ENCODE data around the gene ART3. TPM values are rescaled to one million over a fixed set of nuclear protein-coding genes. Genes with fewer than 3 reads are reported as not detected.
A peak's percentile ranks its signal among the peaks of the same experiment; 100 is the strongest.

ART3 gene
- polyA plus RNA-seq, 2 of the 4 experiments (the other 2 are of a cell fraction), result not detected

DNA sequence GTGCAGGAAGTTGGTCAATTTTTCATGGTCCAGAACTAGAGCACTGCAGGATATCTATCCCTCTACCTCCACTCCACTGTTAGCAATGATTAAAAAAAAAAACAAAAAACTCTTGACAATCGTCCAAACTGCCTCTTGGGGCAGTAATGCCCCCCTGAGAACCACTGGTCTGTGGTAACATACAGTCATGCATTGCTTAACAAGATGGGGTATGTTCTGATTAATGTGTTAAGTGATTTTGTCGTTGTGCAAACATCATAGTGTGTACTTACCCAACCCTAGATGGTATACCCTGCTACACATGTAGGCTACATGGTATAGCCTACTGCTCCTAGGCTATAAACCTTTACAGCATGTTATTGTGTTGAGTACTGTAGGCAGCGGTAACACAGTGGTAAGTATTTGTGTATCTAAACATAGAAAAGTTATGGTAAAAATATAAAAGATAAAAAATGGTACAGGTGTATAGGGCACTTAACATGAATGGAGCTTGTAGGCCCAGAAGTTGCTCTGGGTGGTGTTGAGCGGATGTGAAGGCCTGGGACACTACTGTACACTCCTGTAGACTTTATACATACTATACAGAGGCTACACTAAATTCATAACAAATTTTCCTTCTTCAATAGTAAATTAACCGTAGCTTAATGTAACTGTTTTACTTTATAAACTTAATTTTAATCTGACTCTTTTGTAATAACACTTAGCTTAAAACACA, 34.1 kb downstream of the ART3 start:
- Histone ChIP-seq H3K4me3 (no peak overlapping the region), H3K9me3 (no peaks in the 10 kb centered on the region), H3K4me1 (no peaks in the 10 kb centered on the region), H3K4me2 (no peak overlapping the region), H3K27ac (no peak overlapping the region)
- FAIRE-seq (no peak), ATAC-seq (peak; percentile 66 to 67; a peak in 5 of 6 replicates), DNase-seq (ENCODE audit: low read depth in 1 of 2, low spot score in 1 of 2) (peak in 1 of 2 experiments; percentile 19)
- TF ChIP-seq CTCF (IDR thresholded peaks at IDR 0.05) (no peak), MAZ (IDR thresholded peaks at IDR 0.05; ENCODE audit: borderline replicate concordance, low read depth, low read length) (no peak)
- 42% methylated on average over 5 of the region's 5 CpGs for WGBS (ENCODE audit: missing lambda C conversion rate)
- POLR2A ChIA-PET, result no interaction called here
- CTCF ChIA-PET, result interaction anchor here (0.6 kb wide), 1 partner anchor 519 kb away, joined by 4 read pairs; no protein-coding TSS in a partner anchor

DNA sequence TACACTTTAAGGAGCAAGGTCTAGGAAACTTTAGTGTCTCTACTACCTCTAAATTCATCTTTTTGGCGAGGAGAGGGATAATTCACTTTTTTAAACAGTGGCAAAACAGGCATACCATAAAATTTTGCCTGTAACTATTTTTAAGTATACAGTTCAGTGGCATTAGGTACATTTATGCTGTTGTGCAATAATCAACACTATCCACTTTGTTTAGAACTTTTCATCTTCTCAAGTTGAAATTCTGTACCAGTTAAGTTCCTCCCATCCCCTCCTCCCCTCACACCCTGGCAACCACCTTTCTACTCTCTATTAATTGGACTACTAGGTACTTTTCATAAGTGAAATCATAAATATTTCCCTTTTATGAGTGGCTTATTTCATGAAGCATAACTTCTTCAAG, 42.3 kb downstream of the ART3 start:
- no peak for ATAC-seq
- H3K4me2 ChIP-seq, result no peak overlapping the region
- WGBS (ENCODE audit: missing lambda C conversion rate), result 100% methylated on average over 1 of the region's 1 CpG

GRCh38 chr4:76117536-76117935, 43.0 kb downstream of the ART3 start:
- H3K4me2 ChIP-seq, result no peak overlapping the region
- TF ChIP-seq SREBF2 (IDR thresholded peaks at IDR 0.05) (no peak), HOXA7 (CRISPR knock-in tag; IDR thresholded peaks at IDR 0.05) (no peak), JUNB (IDR thresholded peaks at IDR 0.05) (no peak), ZNF302 (CRISPR knock-in tag; IDR thresholded peaks at IDR 0.05) (no peak), CTCF (IDR thresholded peaks at IDR 0.05) (no peak), RCOR1 (IDR thresholded peaks at IDR 0.05; ENCODE audit: low read depth, low read length) (no peak), MAFK (IDR thresholded peaks at IDR 0.05; ENCODE audit: partially characterized antibody) (no peak), KDM1A (IDR thresholded peaks at IDR 0.05; ENCODE audit: low read depth) (no peak), GATA3 (IDR thresholded peaks at IDR 0.05; ENCODE audit: borderline replicate concordance) (no peak), HDAC2 (IDR thresholded peaks at IDR 0.05) (no peak), CEBPB (IDR thresholded peaks at IDR 0.05) (no peak)
- FAIRE-seq, result no peak
- 96% methylated on average over 5 of the region's 5 CpGs for WGBS (ENCODE audit: missing lambda C conversion rate)
- DNase-seq (ENCODE audit: low read depth in 1 of 2, low spot score in 1 of 2), result no peak
- ChIA-PET POLR2A (no interaction called here), CTCF (no interaction called here)
- no peaks in the 10 kb centered on the region for H3K9me3 ChIP-seq
- H3K27ac ChIP-seq, result no peak overlapping the region
- no peaks in the 10 kb centered on the region for H3K4me1 ChIP-seq
- no peak overlapping the region for H3K4me3 ChIP-seq
- ATAC-seq, result no peak

More for the DNA sequence above, 42.3 kb downstream of the ART3 start:
- H3K9me3 ChIP-seq, result no peaks in the 10 kb centered on the region
- H3K27ac ChIP-seq, result no peak overlapping the region
- no peaks in the 10 kb centered on the region for H3K4me1 ChIP-seq
- H3K4me3 ChIP-seq, result no peak overlapping the region
- ChIA-PET POLR2A (no interaction called here), CTCF (no interaction called here)
- DNase-seq (ENCODE audit: low read depth in 1 of 2, low spot score in 1 of 2), result no peak
- no peak for FAIRE-seq
- TF ChIP-seq MAX (IDR thresholded peaks at IDR 0.05) (no peak), KDM5A (IDR thresholded peaks at IDR 0.05) (no peak), KDM1A (IDR thresholded peaks at IDR 0.05; ENCODE audit: low read depth) (no peak), TP53 (CRISPR knock-in tag; IDR thresholded peaks at IDR 0.05) (no peak), EP300 (IDR thresholded peaks at IDR 0.05) (no peak), HES2 (IDR thresholded peaks at IDR 0.05) (no peak), ESRRA (IDR thresholded peaks at IDR 0.05; ENCODE audit: borderline replicate concordance, low read length) (no peak), CHD4 (IDR thresholded peaks at IDR 0.05; ENCODE audit: borderline replicate concordance) (no peak), SREBF2 (IDR thresholded peaks at IDR 0.05) (no peak), NR3C1 (IDR thresholded peaks at IDR 0.05) (no peak), NFE2L2 (conservative IDR thresholded peaks at IDR 0.05; ENCODE audit: low read length) (no peak), MAFK (IDR thresholded peaks at IDR 0.05; ENCODE audit: partially characterized antibody) (no peak), HOXB5 (CRISPR knock-in tag; IDR thresholded peaks at IDR 0.05) (no peak), POLR2AphosphoS2 (conservative IDR thresholded peaks at IDR 0.05; ENCODE audit: low read length) (no peak), RCOR1 (IDR thresholded peaks at IDR 0.05; ENCODE audit: low read depth, low read length) (no peak), JUNB (IDR thresholded peaks at IDR 0.05) (no peak)
